ENCODE measurements around the gene KCNK10. TPM values are rescaled to one million over a fixed set of nuclear protein-coding genes. Genes with fewer than 3 reads are reported as not detected.

Gene KCNK10
- total and polyA plus RNA-seq, 9 donors, result 0.05 TPM; not detected in 8

- TF ChIP-seq POLR2A (IDR thresholded peaks at IDR 0.05) (no peak), CTCF (IDR thresholded peaks at IDR 0.05) (no peak), EP300 (IDR thresholded peaks at IDR 0.05) (no peak)
- H3K27ac ChIP-seq, result no peak overlapping the region
- WGBS, 3 donors, result 76 to 79% (median 78%) methylated on average over 3 of the region's 3 CpGs
- H3K9me3 ChIP-seq, result no peaks in the 10 kb centered on the region
- no peaks in the 10 kb centered on the region for H3K27me3 ChIP-seq
- no peak overlapping the region for H3K4me3 ChIP-seq
- H3K4me1 ChIP-seq (ENCODE audit: insufficient read depth), result no peaks in the 10 kb centered on the region
- DNase-seq, result no peak
- H3K36me3 ChIP-seq, result no peaks in the 10 kb centered on the region
- intact Hi-C loops (cut with DNase I), result no loop called here
These were observed 94.4 kb downstream of the KCNK10 start for GRCh38 chr14:88228522-88229236.

- TF ChIP-seq EP300 (IDR thresholded peaks at IDR 0.05), result no peak
- TF ChIP-seq POLR2A (IDR thresholded peaks at IDR 0.05), result no peak
- TF ChIP-seq CTCF (IDR thresholded peaks at IDR 0.05), result no peak
- H3K4me1 ChIP-seq (ENCODE audit: insufficient read depth), result no peaks in the 10 kb centered on the region
- H3K27me3 ChIP-seq, result no peaks in the 10 kb centered on the region
- H3K4me3 ChIP-seq, result no peak overlapping the region
- no peak overlapping the region for H3K27ac ChIP-seq
- DNase-seq, result no peak
- 84 to 90% (median 89%) methylated on average over 4 of the region's 4 CpGs for WGBS, 3 donors
- peaks cover 0 to 3% of the 10 kb centered on the region in 2 donors for H3K9me3 ChIP-seq
- no peaks in the 10 kb centered on the region for H3K36me3 ChIP-seq
- intact Hi-C loops (cut with DNase I), result no loop called here
These were observed 95.4 kb downstream of the KCNK10 start for GRCh38 chr14:88227693-88228092.

GRCh38 chr14:88225721-88226120, 97.3 kb downstream of the KCNK10 start:
- peaks cover 0 to 3% of the 10 kb centered on the region in 2 donors for H3K9me3 ChIP-seq
- WGBS, 3 donors, result 38 to 43% (median 39%) methylated on average over 3 of the region's 3 CpGs
- intact Hi-C loops (cut with DNase I), result no loop called here
- H3K36me3 ChIP-seq, result no peaks in the 10 kb centered on the region
- no peaks in the 10 kb centered on the region for H3K27me3 ChIP-seq
- H3K4me3 ChIP-seq, result no peak overlapping the region
- no peak overlapping the region for H3K27ac ChIP-seq
- no peak for DNase-seq
- H3K4me1 ChIP-seq (ENCODE audit: insufficient read depth), result no peaks in the 10 kb centered on the region
- TF ChIP-seq CTCF (IDR thresholded peaks at IDR 0.05) (no peak), EP300 (IDR thresholded peaks at IDR 0.05) (no peak), POLR2A (IDR thresholded peaks at IDR 0.05) (no peak)

GRCh38 chr14:88218119-88218915, 104.8 kb downstream of the KCNK10 start:
- H3K4me1 ChIP-seq (ENCODE audit: insufficient read depth), result no peaks in the 10 kb centered on the region
- no peak for TF ChIP-seq EP300 (IDR thresholded peaks at IDR 0.05)
- TF ChIP-seq POLR2A (IDR thresholded peaks at IDR 0.05), result no peak
- TF ChIP-seq CTCF (IDR thresholded peaks at IDR 0.05), result no peak
- H3K4me3 ChIP-seq, result no peak overlapping the region
- no peak for DNase-seq
- 71 to 81% (median 73%) methylated on average over 9 of the region's 9 CpGs for WGBS, 3 donors
- no peaks in the 10 kb centered on the region for H3K27me3 ChIP-seq
- intact Hi-C loops (cut with DNase I), result no loop called here
- peaks cover 0 to 3% of the 10 kb centered on the region in 2 donors for H3K9me3 ChIP-seq
- H3K27ac ChIP-seq, result no peak overlapping the region
- no peaks in the 10 kb centered on the region for H3K36me3 ChIP-seq

Data from ovary (tissue), 9 donors.